ENCODE data around the gene DCTN3. TPM values are rescaled to one million over a fixed set of nuclear protein-coding genes. Genes with fewer than 3 reads are reported as not detected.
A peak's percentile ranks its signal among the peaks of the same experiment; 100 is the strongest.

Gene DCTN3
- total and polyA plus RNA-seq, 9 of the 15 experiments (the other 6 are each of a cell fraction or from before 2014, with no cell fraction given): 11.0 to 51.0 (median 41.9) TPM

DNA sequence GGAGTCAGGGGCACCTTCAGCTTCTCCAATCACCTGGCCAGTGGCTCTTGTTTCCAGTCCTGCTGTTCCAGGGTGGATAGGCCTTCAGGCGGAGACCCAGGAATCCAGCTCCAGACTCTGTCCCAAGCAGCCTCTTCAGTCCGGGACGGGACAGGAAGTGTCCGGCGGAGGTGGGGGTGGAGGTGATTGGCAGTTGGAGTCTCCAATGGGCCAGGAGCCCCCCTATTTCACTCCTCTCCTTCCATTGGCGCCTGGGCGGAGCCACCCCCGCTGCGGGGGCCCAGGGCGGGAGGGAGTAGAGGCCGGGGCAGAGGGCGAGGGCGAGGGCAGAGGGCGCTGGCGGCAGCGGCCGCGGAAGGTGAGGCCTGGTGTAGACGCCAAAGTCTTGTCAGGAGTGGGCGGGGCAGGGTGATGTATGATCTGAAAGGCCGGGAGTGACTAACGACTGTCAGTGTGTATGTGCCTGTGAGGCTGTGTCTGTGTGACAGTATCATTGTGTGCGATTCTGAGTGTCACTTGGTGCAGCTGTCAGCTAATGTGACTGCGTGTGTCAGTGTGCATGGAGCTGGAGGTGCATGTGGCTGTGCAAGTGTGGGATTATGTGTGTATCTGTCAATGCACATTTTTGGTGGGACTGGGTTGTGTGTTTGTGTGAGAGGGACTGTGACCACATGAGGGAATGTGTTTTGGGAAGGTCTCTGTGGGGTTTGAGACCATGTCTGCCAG, 31.7 kb upstream of the DCTN3 start, which contains the start of gene IL11RA (continued):
- TF ChIP-seq ZKSCAN8 (CRISPR knock-in tag; IDR thresholded peaks at IDR 0.05) (no peak), ZFP1 (CRISPR knock-in tag; IDR thresholded peaks at IDR 0.05) (no peak), SP2 (IDR thresholded peaks at IDR 0.05; ENCODE audit: extremely low read depth, low read depth, low read length, poor library complexity, severe bottlenecking) (peak; percentile 52), CBX3 (IDR thresholded peaks at IDR 0.05; ENCODE audit: borderline replicate concordance in 1 of 2, low read length in 2 of 2) (no peak), IFI16 (CRISPR knock-in tag; IDR thresholded peaks at IDR 0.05) (no peak), EHMT2 (IDR thresholded peaks at IDR 0.05) (no peak), RBM25 (IDR thresholded peaks at IDR 0.05; ENCODE audit: low read depth, low read length, severe bottlenecking) (peak; percentile 27), EGR1 (conservative IDR thresholded peaks at IDR 0.05) (peak; percentile 98), NFE2 (IDR thresholded peaks at IDR 0.05; ENCODE audit: low read depth) (0 out of 2 replicates have a peak, but pooled peaks have one; percentile 11), DPF2 (IDR thresholded peaks at IDR 0.05) (peak; percentile 53), ZNF764 (CRISPR knock-in tag; IDR thresholded peaks at IDR 0.05; ENCODE audit: low read depth) (no peak)
- TF ChIP-seq, protein P1, sequence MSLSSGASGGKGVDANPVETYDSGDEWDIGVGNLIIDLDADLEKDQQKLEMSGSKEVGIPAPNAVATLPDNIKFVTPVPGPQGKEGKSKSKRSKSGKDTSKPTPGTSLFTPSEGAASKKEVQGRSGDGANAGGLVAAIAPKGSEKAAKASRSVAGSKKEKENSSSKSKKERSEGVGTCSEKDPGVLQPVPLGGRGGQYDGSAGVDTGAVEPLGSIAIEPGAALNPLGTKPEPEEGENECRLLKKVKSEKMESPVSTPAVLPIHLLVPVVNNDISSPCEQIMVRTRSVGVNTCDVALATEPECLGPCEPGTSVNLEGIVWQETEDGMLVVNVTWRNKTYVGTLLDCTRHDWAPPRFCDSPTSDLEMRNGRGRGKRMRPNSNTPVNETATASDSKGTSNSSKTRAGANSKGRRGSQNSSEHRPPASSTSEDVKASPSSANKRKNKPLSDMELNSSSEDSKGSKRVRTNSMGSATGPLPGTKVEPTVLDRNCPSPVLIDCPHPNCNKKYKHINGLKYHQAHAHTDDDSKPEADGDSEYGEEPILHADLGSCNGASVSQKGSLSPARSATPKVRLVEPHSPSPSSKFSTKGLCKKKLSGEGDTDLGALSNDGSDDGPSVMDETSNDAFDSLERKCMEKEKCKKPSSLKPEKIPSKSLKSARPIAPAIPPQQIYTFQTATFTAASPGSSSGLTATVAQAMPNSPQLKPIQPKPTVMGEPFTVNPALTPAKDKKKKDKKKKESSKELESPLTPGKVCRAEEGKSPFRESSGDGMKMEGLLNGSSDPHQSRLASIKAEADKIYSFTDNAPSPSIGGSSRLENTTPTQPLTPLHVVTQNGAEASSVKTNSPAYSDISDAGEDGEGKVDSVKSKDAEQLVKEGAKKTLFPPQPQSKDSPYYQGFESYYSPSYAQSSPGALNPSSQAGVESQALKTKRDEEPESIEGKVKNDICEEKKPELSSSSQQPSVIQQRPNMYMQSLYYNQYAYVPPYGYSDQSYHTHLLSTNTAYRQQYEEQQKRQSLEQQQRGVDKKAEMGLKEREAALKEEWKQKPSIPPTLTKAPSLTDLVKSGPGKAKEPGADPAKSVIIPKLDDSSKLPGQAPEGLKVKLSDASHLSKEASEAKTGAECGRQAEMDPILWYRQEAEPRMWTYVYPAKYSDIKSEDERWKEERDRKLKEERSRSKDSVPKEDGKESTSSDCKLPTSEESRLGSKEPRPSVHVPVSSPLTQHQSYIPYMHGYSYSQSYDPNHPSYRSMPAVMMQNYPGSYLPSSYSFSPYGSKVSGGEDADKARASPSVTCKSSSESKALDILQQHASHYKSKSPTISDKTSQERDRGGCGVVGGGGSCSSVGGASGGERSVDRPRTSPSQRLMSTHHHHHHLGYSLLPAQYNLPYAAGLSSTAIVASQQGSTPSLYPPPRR (CRISPR knock-in tag; IDR thresholded peaks at IDR 0.05; ENCODE audit: borderline replicate concordance): no peak
- TF ChIP-seq, protein P2, sequence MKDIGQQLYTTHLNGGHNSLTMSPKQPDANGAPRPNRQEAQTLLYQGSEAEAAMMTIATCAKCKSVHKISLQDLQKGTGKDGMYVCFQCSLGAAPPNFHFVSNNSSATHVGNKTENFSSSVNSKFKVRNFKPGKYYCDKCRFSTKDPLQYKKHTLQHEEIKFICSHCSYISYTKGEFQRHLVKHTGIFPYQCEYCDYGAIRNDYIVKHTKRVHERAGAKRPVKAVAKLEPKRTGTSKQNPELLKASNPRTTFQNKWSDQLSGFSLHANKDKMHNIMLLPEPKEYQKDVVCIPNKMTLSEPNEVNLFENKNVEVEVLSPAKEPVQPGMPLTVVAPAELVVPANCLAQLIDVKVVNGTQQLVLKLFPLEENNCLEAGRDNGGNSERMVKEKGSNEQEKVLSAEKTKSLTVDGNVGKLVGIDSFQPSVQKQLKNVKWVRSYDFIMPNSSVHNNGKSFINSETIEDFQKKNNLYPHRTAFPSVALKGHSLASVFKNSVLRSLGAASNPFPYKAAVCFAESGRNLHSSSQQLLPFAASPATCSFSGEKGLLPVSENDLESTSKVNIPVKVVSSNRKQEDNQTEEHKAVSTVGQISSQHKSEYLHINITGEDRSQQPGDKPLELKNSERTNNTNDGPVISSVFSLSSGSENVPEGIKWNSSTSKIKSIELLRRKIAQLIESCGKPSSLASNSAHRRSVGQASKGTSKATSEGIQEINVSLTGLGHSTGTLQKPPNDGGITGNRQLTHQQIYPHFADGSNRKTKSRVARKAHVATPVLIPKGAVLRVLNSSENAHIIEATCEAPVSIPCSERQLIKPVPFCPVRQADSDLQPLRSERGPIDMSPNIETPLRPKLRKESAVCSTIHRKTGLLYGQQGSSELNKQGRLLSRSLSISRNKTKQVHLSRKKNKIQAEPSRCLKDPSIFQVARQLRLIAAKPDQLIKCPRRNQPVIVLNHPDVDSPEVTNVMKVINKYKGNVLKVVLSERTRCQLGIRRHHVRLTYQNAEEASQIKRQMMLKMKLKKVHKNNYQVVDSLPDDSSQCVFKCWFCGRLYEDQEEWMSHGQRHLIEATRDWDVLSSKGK (CRISPR knock-in tag; IDR thresholded peaks at IDR 0.05): no peak
- TF ChIP-seq, protein P3, sequence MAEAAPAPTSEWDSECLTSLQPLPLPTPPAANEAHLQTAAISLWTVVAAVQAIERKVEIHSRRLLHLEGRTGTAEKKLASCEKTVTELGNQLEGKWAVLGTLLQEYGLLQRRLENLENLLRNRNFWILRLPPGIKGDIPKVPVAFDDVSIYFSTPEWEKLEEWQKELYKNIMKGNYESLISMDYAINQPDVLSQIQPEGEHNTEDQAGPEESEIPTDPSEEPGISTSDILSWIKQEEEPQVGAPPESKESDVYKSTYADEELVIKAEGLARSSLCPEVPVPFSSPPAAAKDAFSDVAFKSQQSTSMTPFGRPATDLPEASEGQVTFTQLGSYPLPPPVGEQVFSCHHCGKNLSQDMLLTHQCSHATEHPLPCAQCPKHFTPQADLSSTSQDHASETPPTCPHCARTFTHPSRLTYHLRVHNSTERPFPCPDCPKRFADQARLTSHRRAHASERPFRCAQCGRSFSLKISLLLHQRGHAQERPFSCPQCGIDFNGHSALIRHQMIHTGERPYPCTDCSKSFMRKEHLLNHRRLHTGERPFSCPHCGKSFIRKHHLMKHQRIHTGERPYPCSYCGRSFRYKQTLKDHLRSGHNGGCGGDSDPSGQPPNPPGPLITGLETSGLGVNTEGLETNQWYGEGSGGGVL (CRISPR knock-in tag; IDR thresholded peaks at IDR 0.05): no peak
- TF ChIP-seq, protein P4, sequence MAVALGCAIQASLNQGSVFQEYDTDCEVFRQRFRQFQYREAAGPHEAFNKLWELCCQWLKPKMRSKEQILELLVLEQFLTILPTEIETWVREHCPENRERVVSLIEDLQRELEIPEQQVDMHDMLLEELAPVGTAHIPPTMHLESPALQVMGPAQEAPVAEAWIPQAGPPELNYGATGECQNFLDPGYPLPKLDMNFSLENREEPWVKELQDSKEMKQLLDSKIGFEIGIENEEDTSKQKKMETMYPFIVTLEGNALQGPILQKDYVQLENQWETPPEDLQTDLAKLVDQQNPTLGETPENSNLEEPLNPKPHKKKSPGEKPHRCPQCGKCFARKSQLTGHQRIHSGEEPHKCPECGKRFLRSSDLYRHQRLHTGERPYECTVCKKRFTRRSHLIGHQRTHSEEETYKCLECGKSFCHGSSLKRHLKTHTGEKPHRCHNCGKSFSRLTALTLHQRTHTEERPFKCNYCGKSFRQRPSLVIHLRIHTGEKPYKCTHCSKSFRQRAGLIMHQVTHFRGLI (CRISPR knock-in tag; IDR thresholded peaks at IDR 0.05): no peak

Measured in K562 (cell line).